Transverse colon (tissue), 4 donors: ENCODE measurements around the gene TMEM45A. TPM values are rescaled to one million over a fixed set of nuclear protein-coding genes. Genes with fewer than 3 reads are reported as not detected.

Source experiments
- DNase-seq: peaks from one replicate; pipeline ENCODE4 v3.0.0-alpha.2; 2019
- H3K27ac ChIP-seq, 4 donors: fragments of 200-600 bp; sonication (generic); 2 replicates each; pipeline ENCODE4 v1.5.1; 2016 to 2018; ENCODE audit warnings: inconsistent platforms in 4 of 4
- H3K27me3 ChIP-seq: fragments of 200-600 bp; sonication (generic); 2 replicates; pipeline ENCODE4 v1.5.1; 2017; ENCODE audit warnings: inconsistent platforms
- H3K36me3 ChIP-seq, 4 donors: fragments of 200-600 bp; sonication (generic); 2 replicates each; pipeline ENCODE4 v1.5.1; 2017 to 2019; ENCODE audit warnings: inconsistent platforms in 4 of 4
- H3K4me1 ChIP-seq, 4 donors: fragments of 200-600 bp; sonication (generic); 2 replicates each; pipeline ENCODE4 v1.5.1; 2017 to 2020; ENCODE audit warnings: inconsistent platforms in 4 of 4
- H3K4me3 ChIP-seq, 4 donors: fragments of 200-600 bp; sonication (generic); 1 replicate in 1 of 4; 2 replicates in 3 of 4; pipeline versions ENCODE4 v1.5.1 to v1.6.1; 2017 to 2019; ENCODE audit warnings: inconsistent platforms in 4 of 4
- H3K9me3 ChIP-seq, 2 donors: fragments of 200-600 bp; sonication (generic); 2 replicates each; pipeline ENCODE4 v1.5.1; 2017 to 2019; ENCODE audit warnings: inconsistent platforms in 2 of 2
- CTCF ChIP-seq, 5 experiments: fragments of 200-600 bp in 3 of 5; fragments of 450-650 bp in 2 of 5; sonication (generic) in 3 of 5; IDR thresholded peaks; 1 replicate in 2 of 5; 2 replicates in 3 of 5; pipeline ENCODE4 v1.5.1; 2016 to 2017; ENCODE audit warnings: antibody characterized with exemption in 5 of 5, inconsistent platforms in 3 of 5, mild to moderate bottlenecking in 2 of 5, moderate library complexity in 1 of 5
- EP300 ChIP-seq: sonication (generic); formaldehyde crosslinking; IDR thresholded peaks from one replicate; pipeline ENCODE4 v1.6.1; 2017; ENCODE audit warnings: antibody characterized with exemption, low read depth
- POLR2A ChIP-seq: fragments of 450-650 bp; IDR thresholded peaks from one replicate; pipeline ENCODE4 v1.6.1; 2016; ENCODE audit warnings: antibody characterized with exemption, mild to moderate bottlenecking, moderate library complexity
- POLR2AphosphoS5 ChIP-seq, 3 donors: sonication (generic); formaldehyde crosslinking; IDR thresholded peaks; one replicate each; pipeline ENCODE4 v1.6.1; 2016; ENCODE audit warnings: antibody characterized with exemption in 3 of 3
- WGBS, 2 donors: methylation state at CpG; one replicate each; pipeline ENCODE4 v1.1.5; 2018; ENCODE audit warnings: low coverage in 1 of 2; 5-methylcytosine and 5-hydroxymethylcytosine counted together
- in situ Hi-C, 4 donors: fragments of 200-750 bp; cut with MboI; loops; one replicate each; pipeline versions ENCODE4 v1.15.0 to v1.15.1; 2017; ENCODE audit warnings: low sequenced_read_pairs in 3 of 4, low pct_ligation_motif_present in 1 of 4, low pct_unique_long_range_greater_than_20kb in 1 of 4
- intact Hi-C: fragments of 100-400 bp; cut with DNase I; formaldehyde crosslinking; loops from one replicate; pipeline ENCODE4 v1.15.1; 2023; ENCODE audit warnings: low total_unique reads
- total RNA-seq, 4 donors: library from RNA; depleted of rRNA; stranded (reverse); fragments of >200 nt; gene quantifications; one replicate each; pipeline ENCODE4 v1.1.0, GENCODE V29; 2016

TMEM45A gene
- total RNA-seq, 4 donors from 2014 or later: 0.60 to 4.1 (median 1.5) TPM

GRCh38 chr3:100562224-100562857 is 69.9 kb downstream of the TMEM45A start:
- intact Hi-C loops: no loop called here
- Histone ChIP-seq H3K4me3 (no peak overlapping the region), H3K36me3 (no peaks in the 10 kb centered on the region), H3K4me1 (peaks cover 0 to 3% (median 0%) of the 10 kb centered on the region in 4 donors), H3K27ac (peak overlapping the region in 1 of 4 donors; percentile 33), H3K27me3 (no peaks in the 10 kb centered on the region), H3K9me3 (no peaks in the 10 kb centered on the region)
- 46 to 73% methylated on average over 4 of the region's 4 CpGs for WGBS, 2 donors
- TF ChIP-seq CTCF (IDR thresholded peaks at IDR 0.05) (no peak), POLR2A (no peak), POLR2AphosphoS5 (IDR thresholded peaks at IDR 0.05) (no peak), EP300 (no peak)
- DNase-seq: no peak
- in situ Hi-C loops: no loop called here

GRCh38 chr3:100563228-100563627 is 70.8 kb downstream of the TMEM45A start:
- H3K27me3 ChIP-seq: no peaks in the 10 kb centered on the region
- TF ChIP-seq CTCF (IDR thresholded peaks at IDR 0.05): no peak
- TF ChIP-seq EP300: no peak
- TF ChIP-seq POLR2AphosphoS5 (IDR thresholded peaks at IDR 0.05): no peak
- no peak for TF ChIP-seq POLR2A
- in situ Hi-C loops (no loop called here), intact Hi-C loops (no loop called here)
- H3K36me3 ChIP-seq: no peaks in the 10 kb centered on the region
- no peak overlapping the region for H3K4me3 ChIP-seq
- no peaks in the 10 kb centered on the region for H3K9me3 ChIP-seq
- H3K4me1 ChIP-seq: peaks cover 0 to 3% (median 0%) of the 10 kb centered on the region in 4 donors
- no peak for DNase-seq
- 67% methylated on average over 1 of the region's 1 CpG; no CpG with 5 or more reads in 1 of the 2 donors for WGBS, 2 donors
- no peak overlapping the region for H3K27ac ChIP-seq

GRCh38 chr3:100563652-100564211 is 71.3 kb downstream of the TMEM45A start:
- DNase-seq: no peak
- H3K27me3 ChIP-seq: no peaks in the 10 kb centered on the region
- no peaks in the 10 kb centered on the region for H3K36me3 ChIP-seq
- 83 to 98% methylated on average over 1 to 2 of the region's 2 CpGs for WGBS, 2 donors
- no peak overlapping the region for H3K4me3 ChIP-seq
- H3K4me1 ChIP-seq: peaks cover 0 to 3% (median 0%) of the 10 kb centered on the region in 4 donors
- intact Hi-C loops (no loop called here), in situ Hi-C loops (no loop called here)
- H3K9me3 ChIP-seq: no peaks in the 10 kb centered on the region
- TF ChIP-seq EP300 (no peak), CTCF (IDR thresholded peaks at IDR 0.05) (no peak), POLR2AphosphoS5 (IDR thresholded peaks at IDR 0.05) (no peak), POLR2A (no peak)
- H3K27ac ChIP-seq: no peak overlapping the region

- Histone ChIP-seq H3K4me3 (no peak overlapping the region), H3K4me1 (no peaks in the 10 kb centered on the region), H3K36me3 (no peaks in the 10 kb centered on the region), H3K27ac (no peak overlapping the region), H3K9me3 (no peaks in the 10 kb centered on the region), H3K27me3 (no peaks in the 10 kb centered on the region)
- in situ Hi-C loops: no loop called here
- DNase-seq: no peak
- TF ChIP-seq CTCF (IDR thresholded peaks at IDR 0.05) (no peak), POLR2AphosphoS5 (IDR thresholded peaks at IDR 0.05) (no peak), POLR2A (no peak), EP300 (no peak)
- WGBS, 2 donors: 73 to 90% methylated on average over 2 of the region's 2 CpGs
- intact Hi-C loops: no loop called here
Observed at GRCh38 chr3:100570811-100571210, 78.4 kb downstream of the TMEM45A start.
